ENCODE measurements around the gene PSMA8.

DNA sequence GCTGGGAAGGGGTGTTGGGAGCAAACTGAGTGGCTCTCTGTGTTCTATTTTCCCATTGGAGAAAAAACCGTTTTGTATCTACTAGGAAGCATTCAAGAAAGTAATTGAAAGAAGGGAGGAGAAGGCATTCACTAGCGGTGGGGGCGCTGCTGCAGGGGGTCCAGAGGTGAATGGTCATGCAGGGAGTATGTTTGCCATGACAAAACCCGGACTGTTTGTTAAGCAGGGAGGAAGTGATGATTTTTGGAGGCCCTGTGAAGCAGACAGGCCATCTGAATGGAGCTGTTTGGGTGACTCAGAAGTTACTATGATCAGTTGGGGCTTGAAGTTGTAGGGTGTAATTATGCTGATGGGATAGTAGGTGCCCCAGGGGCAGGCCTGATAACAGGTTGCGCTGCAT lies 99.5 kb downstream of the PSMA8 start:
- TF ChIP-seq CTCF (conservative IDR thresholded peaks at IDR 0.05; ENCODE audit: low read depth, low read length) (no peak), EZH2 (IDR thresholded peaks at IDR 0.05; ENCODE audit: borderline replicate concordance, low read depth, low read length, poor library complexity, severe bottlenecking) (no peak)

Measured in A673 (cell line).